NCI-H460 (cell line): ENCODE results near the gene AADACL4. TPM values are rescaled to one million over a fixed set of nuclear protein-coding genes. Genes with fewer than 3 reads are reported as not detected.

Source experiments
- DNase-seq: peaks from one replicate; pipeline ENCODE4 v3.0.0-alpha.2; 2016; ENCODE audit warnings: low read depth; ENCODE audit errors: extremely low read depth
- polyA plus RNA-seq: library from polyadenylated mRNA; depleted of rRNA; stranded (reverse); fragments of >200 nt; gene quantifications from 2 replicates; pipeline ENCODE4 v1.2.3, GENCODE V29; 2014; cell fraction: nucleus; rRNA removed
- total RNA-seq: library from RNA; depleted of rRNA; stranded (reverse); fragments of >200 nt; shearing (Covaris generic); gene quantifications from 2 replicates; pipeline ENCODE4 v1.2.3, GENCODE V29; 2014; rRNA removed

AADACL4 gene
- not detected in 2 replicates for total RNA-seq
- polyA plus RNA-seq = not detected in 2 replicates

DNA sequence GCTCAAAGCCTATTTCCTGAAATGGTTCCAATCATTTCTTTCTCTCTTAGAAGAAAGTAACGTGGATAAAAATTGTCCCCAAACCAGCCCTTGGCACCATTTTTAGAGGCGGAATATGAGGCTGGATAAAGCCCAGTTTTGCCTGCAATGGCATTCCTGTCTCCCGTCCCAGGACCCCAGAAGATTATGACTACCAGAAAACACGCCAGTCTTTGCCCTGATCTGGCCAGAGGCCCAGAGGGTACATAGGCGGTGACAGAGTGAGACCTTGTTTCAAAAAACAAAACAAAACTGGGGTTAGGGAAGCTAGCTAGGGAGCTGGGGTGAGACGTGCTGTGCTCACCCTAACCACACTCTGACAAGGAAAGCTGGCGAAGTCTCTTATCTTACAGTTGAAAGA is at the start of gene AADACL4:
Gene AADACL4 (plus strand): TSS at position 301 of the 400 bp plus-strand sequence. CDS start 462 bp downstream, outside the sequence.
- DNase-seq = no peak

DNA sequence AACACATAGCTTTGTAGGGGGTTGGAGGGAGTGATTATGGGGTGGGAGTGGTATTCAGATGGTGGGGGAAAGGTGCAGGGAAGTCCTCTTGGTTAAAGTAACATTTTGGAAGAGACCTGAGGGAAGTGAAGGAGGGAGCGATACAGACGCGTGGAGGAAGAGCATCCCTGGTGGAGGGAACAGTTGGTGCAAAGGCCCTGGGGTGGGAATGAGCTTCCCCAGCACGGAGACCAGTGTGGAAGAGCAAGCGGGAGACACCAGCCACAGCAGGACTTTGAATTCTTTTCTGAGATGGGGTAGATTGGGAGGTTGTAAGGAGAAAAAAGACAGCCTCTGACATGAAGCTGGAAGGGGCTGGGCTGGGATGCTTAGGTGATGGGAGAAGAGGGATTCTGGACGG is 49.4 kb upstream of the AADACL4 start:
- no peak for DNase-seq

DNA sequence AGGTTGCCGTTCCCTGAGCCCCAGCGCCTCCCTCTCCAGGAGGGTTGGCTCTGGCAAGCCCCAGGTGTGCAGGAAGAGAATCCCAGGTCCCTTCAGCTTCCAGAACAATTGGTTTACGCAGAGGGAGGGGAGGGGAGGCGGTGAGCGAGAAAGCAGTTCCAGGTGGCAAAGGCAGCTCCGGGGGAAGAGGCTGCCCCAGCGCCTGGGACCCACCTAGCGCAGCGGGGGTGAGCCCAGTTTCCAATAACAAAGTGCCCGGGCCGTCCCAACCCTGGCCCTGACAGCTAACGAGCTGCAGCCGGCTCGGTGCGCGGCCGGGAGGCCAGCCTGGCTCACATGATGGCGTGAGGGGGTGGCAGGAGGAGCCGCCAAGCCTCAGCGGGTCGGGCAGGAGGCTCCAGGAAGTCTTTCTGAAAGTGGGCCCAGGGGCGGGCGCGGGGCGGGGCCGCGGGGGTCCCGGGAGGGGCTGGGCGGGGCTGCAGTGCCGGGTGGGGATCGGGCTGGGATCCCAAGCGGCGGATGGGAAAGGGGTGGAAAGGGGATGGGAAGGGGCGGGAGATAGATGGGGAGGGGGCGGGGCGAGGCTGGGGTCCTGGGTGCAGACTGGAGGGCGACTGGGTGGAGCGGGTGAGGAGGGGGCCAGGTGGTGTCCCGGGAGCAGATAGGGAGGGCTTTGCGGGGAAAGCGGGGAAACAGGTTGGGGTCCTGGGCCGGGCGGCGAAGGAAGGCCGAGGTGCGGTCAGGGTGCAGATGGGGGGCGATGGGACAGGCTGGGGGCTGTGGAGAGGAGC is 48.7 kb upstream of the AADACL4 start:
- no peak for DNase-seq

GRCh38 chr1:12595757-12596006 is 48.2 kb upstream of the AADACL4 start:
- DNase-seq = no peak

DNA sequence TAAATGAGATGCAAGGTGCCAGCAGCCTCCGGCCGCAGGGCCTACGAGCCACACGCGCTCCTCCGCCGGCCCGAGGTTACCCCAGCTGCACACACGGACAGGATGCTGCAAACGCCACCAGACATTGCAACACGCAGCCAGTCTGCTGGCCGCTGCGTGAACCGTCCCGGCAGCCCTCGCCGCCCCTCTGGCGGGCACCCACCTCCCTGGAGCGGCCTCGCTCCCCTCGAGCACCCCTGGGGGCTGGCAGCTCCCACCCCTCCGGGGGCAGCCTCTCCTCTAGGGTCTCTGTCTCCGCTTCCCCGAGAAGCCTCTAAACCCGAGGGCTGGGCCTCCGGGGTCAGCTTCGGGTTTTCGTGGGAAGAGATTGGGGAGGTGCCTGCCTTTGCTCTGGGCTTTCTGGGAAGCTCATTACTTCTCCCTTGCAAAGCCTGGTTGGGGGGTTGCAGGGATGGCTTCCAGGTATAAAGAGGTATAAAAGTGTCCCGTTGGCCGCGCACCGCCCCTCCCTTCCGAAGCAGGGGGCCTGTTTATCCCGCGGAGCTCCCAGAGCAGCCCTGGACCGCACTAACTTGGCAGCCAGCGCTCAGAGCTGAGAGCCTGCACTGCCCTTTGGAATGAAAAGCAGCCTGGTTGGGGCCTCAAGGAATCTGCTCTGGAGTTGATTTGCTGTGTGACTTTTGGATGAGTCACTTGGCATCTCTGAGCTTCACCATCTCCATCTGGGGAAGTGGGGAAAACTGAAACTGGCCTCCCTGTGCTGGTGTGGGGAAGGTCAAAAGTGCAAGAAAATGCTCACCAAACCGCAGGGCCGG is 47.7 kb upstream of the AADACL4 start:
- DNase-seq = peak; percentile 76

- no peak for DNase-seq
Observed at GRCh38 chr1:12597792-12598191, 46.1 kb upstream of the AADACL4 start.

- DNase-seq = no peak
Observed at GRCh38 chr1:12598974-12599373, 44.9 kb upstream of the AADACL4 start.

- DNase-seq = no peak
Observed at GRCh38 chr1:12599657-12600056, 44.2 kb upstream of the AADACL4 start.

- DNase-seq = no peak
Observed at GRCh38 chr1:12600335-12600734, 43.5 kb upstream of the AADACL4 start.

GRCh38 chr1:12600880-12601633 is 42.8 kb upstream of the AADACL4 start:
- no peak for DNase-seq

- DNase-seq = no peak
Observed at GRCh38 chr1:12601700-12602658, 41.9 kb upstream of the AADACL4 start.

GRCh38 chr1:12602659-12603024 is 41.2 kb upstream of the AADACL4 start:
- no peak for DNase-seq

- no peak for DNase-seq
Observed at GRCh38 chr1:12603224-12603623, 40.7 kb upstream of the AADACL4 start.

GRCh38 chr1:12604114-12604874 is 39.6 kb upstream of the AADACL4 start:
- peak; percentile 78 for DNase-seq

DNA sequence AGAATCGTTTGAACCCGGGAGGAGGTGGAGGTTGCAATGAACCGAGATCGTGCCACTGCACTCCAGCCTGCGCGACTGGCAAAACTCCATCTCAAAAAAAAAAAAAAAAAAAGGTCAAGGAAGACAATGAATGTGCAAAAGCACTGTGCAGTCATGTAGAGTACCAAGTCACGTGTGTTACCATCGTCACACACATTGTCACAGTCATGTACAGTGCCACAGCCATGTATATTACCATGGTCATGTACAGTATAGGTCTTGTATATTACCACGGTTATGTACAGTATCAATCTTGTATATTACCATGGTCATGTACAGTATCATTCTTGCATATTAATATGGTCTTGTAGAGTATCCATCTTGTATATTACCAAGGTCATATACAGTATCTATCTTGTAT is 38.9 kb upstream of the AADACL4 start:
- no peak for DNase-seq

DNA sequence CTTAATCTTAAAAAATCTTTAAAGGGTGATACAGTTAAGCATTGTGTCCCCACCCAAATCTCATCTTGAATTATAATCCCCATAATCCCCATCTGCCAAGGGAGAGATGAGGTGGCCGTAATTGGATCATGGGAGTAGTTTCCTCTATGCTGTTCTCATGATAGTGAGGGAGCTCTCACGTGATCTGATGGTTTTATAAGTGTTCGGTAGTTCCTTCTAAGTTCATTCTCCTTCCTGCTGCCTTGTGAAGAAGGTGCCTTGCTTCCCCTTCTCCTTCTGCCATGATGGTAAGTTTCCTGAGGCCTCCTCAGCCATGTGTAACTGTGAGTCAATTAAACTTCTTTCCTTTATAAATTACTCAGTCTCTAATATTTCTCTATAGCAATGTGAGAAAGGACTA is 36.6 kb upstream of the AADACL4 start:
- DNase-seq = no peak

GRCh38 chr1:12608311-12608957 is 35.5 kb upstream of the AADACL4 start:
- DNase-seq = no peak

GRCh38 chr1:12609469-12610003 is 34.3 kb upstream of the AADACL4 start:
- DNase-seq = no peak
